Measurements from ENCODE around the gene RNF220. TPM values are rescaled to one million over a fixed set of nuclear protein-coding genes. Genes with fewer than 3 reads are reported as not detected.

RNF220 gene
- total and polyA plus RNA-seq, 2 of the 13 experiments (the other 11 are each of a cell fraction or from before 2014, with no cell fraction given) = 48.2 to 72.1 TPM

DNA sequence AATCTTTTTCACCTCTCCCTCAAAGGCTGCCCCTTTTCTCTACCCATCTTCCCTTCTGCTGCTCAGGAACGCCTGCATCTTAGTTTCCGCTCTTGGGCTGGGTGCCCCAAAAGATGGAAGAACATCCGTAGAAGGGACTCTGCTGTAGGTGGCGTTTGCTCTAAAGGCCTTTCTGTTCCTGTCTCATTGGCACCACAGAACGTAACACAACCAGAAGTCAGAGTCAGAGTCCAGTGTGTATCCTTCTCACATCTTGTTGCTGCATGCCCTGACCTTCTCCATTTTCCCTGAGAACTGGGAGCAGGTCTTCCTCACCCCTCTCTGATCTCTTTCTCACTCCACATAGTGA, 103.3 kb downstream of the RNF220 start:
- POLR2A ChIA-PET = no interaction called here
- H4K20me1 ChIP-seq (ENCODE audit: insufficient read depth, low read length) = no peaks in the 10 kb centered on the region; the same call in 1 of the 2 replicates
- H3K4me2 ChIP-seq (ENCODE audit: low read depth, low read length) = no peak overlapping the region
- no peaks in the 10 kb centered on the region for H3K9me3 ChIP-seq (ENCODE audit: low read length)
- BruUV-seq (replicated peaks) = no TSS peak
- H3K4me3 ChIP-seq (replicated peaks in 1 of 3; ENCODE audit: insufficient read depth in 1 of 3, low read depth in 2 of 3, low read length in 3 of 3) = no peak overlapping the region
- TF ChIP-seq, protein P1, sequence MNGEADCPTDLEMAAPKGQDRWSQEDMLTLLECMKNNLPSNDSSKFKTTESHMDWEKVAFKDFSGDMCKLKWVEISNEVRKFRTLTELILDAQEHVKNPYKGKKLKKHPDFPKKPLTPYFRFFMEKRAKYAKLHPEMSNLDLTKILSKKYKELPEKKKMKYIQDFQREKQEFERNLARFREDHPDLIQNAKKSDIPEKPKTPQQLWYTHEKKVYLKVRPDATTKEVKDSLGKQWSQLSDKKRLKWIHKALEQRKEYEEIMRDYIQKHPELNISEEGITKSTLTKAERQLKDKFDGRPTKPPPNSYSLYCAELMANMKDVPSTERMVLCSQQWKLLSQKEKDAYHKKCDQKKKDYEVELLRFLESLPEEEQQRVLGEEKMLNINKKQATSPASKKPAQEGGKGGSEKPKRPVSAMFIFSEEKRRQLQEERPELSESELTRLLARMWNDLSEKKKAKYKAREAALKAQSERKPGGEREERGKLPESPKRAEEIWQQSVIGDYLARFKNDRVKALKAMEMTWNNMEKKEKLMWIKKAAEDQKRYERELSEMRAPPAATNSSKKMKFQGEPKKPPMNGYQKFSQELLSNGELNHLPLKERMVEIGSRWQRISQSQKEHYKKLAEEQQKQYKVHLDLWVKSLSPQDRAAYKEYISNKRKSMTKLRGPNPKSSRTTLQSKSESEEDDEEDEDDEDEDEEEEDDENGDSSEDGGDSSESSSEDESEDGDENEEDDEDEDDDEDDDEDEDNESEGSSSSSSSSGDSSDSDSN (CRISPR knock-in tag; IDR thresholded peaks at IDR 0.05) = no peak
- no peak for TF ChIP-seq ZNF496 (CRISPR knock-in tag; IDR thresholded peaks at IDR 0.05; ENCODE audit: insufficient replicate concordance)
- H3K36me3 ChIP-seq (replicated peaks in 1 of 2; ENCODE audit: control insufficient read depth in 1 of 2, insufficient read depth in 2 of 2, low read length in 2 of 2) = peaks cover 0 to 7% of the 10 kb centered on the region in 2 experiments; a peak in 2 of 5 replicates
- H3K27me3 ChIP-seq (ENCODE audit: control insufficient read depth in 1 of 2, insufficient read depth in 2 of 2, low read length in 2 of 2) = no peaks in the 10 kb centered on the region
- intact Hi-C loops (cut with micrococcal nuclease; ENCODE audit: unreplicated experiment) = no loop called here
- no peak for DNase-seq (ENCODE audit: low spot score)
- no peak for FAIRE-seq
- in situ Hi-C loops (cut with HindIII; ENCODE audit: extremely low pct_ligation_motif_present, low pct_unique_long_range_greater_than_20kb) = no loop called here
- CTCF ChIA-PET (ENCODE audit: low intra/inter-chr PET ratio, low total read pairs) = no interaction called here
- H2AFZ ChIP-seq (ENCODE audit: low read length) = no peak overlapping the region
- ATAC-seq = no peak
- H3K4me1 ChIP-seq (ENCODE audit: insufficient read depth, low read length) = peaks cover 2% of the 10 kb centered on the region; the same call in 1 of the 2 replicates
- H3K79me2 ChIP-seq (ENCODE audit: insufficient read depth, low read length) = no peaks in the 10 kb centered on the region
- H3K9ac ChIP-seq (ENCODE audit: insufficient read depth, low read depth, low read length) = no peak overlapping the region
- no peak overlapping the region for H3K27ac ChIP-seq (ENCODE audit: extremely low read length, insufficient read depth, low read length)
- 75% methylated on average over 5 of the region's 5 CpGs for WGBS (ENCODE audit: low lambda C conversion rate)

DNA sequence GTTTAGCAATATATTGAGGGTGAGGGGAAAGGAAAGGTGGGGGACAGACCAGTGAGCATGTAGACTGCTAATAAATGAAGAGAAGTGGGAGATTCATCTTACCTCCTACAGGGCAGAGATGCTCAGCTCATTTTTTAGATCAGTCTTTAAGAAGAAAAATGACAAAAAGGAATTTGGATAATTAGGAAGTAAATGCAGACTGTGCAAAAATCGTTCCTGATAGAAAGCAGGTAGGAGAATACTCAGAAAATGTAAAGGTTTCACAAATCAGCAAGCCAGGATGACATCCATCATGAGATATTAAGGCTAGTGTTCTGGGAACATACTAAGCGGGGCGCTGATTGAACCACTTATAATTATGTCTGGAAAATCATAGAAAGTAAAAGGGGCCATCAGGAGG, 106.3 kb downstream of the RNF220 start:
- Histone ChIP-seq H3K4me1 (ENCODE audit: insufficient read depth, low read length) (peaks cover 23% of the 10 kb centered on the region), H3K4me3 (replicated peaks in 1 of 3; ENCODE audit: insufficient read depth in 1 of 3, low read depth in 2 of 3, low read length in 3 of 3) (no peak overlapping the region), H3K79me2 (ENCODE audit: insufficient read depth, low read length) (no peaks in the 10 kb centered on the region), H3K4me2 (ENCODE audit: low read depth, low read length) (no peak overlapping the region), H4K20me1 (ENCODE audit: insufficient read depth, low read length) (no peaks in the 10 kb centered on the region; the same call in 1 of the 2 replicates), H3K9ac (ENCODE audit: insufficient read depth, low read depth, low read length) (no peak overlapping the region), H3K36me3 (replicated peaks in 1 of 2; ENCODE audit: control insufficient read depth in 1 of 2, insufficient read depth in 2 of 2, low read length in 2 of 2) (peaks cover 0 to 7% of the 10 kb centered on the region in 2 experiments; a peak in 2 of 5 replicates), H2AFZ (ENCODE audit: low read length) (no peak overlapping the region), H3K9me3 (ENCODE audit: low read length) (no peaks in the 10 kb centered on the region), H3K27ac (ENCODE audit: extremely low read length, insufficient read depth, low read length) (no peak overlapping the region), H3K27me3 (ENCODE audit: control insufficient read depth in 1 of 2, insufficient read depth in 2 of 2, low read length in 2 of 2) (no peaks in the 10 kb centered on the region; a peak in 1 of 5 replicates)
- WGBS (ENCODE audit: low lambda C conversion rate) = 61% methylated on average over 3 of the region's 3 CpGs
- in situ Hi-C loops (cut with HindIII; ENCODE audit: extremely low pct_ligation_motif_present, low pct_unique_long_range_greater_than_20kb) = no loop called here
- no peak for ATAC-seq
- ChIA-PET CTCF (ENCODE audit: low intra/inter-chr PET ratio, low total read pairs) (no interaction called here), POLR2A (no interaction called here)
- BruUV-seq (replicated peaks) = no TSS peak
- no peak for DNase-seq (ENCODE audit: low spot score)
- peak in 1 of 2 experiments; percentile 55; a peak in 2 of 4 replicates for TF ChIP-seq MAFK (conservative IDR thresholded peaks at IDR 0.05 in 1 of 2, IDR thresholded peaks at IDR 0.05 in 1 of 2; ENCODE audit: low read length in 2 of 2)
- TF ChIP-seq MEIS1 (CRISPR knock-in tag; IDR thresholded peaks at IDR 0.05; ENCODE audit: borderline replicate concordance) = no peak
- FAIRE-seq = no peak
- intact Hi-C loops (cut with micrococcal nuclease; ENCODE audit: unreplicated experiment) = loop anchor here (10.0 kb wide), 1 partner anchor 327 kb away; no protein-coding TSS in a partner anchor
